GM21576 (cell line): Measurements from ENCODE around the gene ZMYM3.

Experiments
- ATAC-seq: cut with Tn5 transposase; IDR thresholded peaks from one replicate; pipeline ENCODE4 v1.9.1; 2021; ENCODE audit warnings: mild to moderate bottlenecking, moderate library complexity; ENCODE audit not compliant: unreplicated experiment

Gene ZMYM3

DNA sequence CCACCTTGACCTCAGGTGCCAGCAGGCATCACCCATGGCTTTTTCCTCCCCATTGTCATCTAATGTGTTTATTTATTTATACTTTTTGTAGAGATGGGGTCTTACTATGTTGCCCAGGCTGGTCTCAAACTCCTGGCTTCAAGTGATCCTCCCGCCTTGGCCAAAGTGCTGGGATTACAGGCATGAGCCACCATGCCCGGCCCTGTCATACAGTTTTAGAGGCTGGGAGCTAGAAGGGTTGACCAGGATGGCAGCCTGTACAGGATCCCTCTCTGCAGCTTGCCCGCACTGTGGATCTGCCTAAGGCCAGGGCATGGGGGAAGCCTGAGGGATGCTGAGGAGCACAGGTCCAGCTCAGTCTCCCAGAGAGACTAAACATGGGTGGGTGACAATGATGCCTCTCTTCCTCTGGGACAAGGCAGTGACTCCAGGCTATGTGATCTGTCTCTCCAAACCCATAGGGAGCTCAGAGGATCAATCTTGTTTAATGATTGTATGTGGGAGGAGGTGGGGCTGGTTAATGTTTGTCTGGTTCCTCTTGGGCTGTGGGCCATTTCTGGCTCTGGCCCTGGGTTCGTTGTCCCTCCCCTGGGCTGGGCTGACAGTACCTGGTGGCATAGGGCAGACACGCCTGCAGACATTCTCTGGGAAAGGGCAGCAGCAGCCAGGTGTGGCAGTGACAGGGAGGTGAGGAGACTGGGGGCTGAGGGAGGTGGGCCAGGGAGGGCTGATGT is 39.2 kb downstream of the ZMYM3 start:
- ATAC-seq, result no peak

- ATAC-seq, result no peak
These were observed 39.8 kb downstream of the ZMYM3 start for GRCh38 chrX:71214152-71214551.

DNA sequence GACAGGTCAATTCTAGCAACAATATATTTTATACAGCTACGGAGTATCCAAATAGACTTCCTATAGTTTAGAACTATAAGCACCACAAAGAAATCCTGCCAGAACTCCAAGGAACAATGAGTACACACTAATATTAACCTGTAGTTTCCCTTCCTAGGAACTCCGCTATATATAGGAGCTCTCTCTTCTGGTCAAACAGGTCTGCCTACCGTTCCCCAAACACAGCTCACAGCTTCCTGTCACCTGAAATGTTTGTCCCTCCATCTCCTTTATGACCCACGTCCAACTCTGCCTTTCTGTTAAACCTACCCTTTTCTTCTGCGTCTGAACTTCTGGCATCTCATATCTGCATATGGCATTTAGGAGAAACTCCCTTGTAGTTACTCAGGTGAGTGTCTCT is 41.4 kb downstream of the ZMYM3 start:
- no peak for ATAC-seq

DNA sequence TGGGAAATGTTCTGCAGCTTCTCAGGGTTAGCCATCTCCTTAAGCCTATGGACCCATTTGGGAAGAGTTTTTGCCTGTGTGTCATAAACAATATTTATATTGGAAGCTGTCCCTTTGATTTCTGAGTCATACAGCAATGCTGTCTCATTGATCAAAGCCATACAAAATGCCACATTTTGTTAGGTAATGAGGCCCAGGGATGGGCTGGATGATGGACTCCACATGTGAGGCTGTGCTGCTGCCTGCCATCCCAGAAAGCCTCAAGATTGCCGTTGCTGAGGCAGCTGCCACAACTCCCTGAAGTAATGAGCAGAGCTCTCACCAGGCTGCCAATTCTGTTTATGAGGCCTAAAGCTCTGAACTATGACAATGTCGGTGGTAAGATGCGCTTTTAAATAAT is 43.1 kb downstream of the ZMYM3 start:
- ATAC-seq, result no peak

GRCh38 chrX:71199252-71200008 is 54.5 kb downstream of the ZMYM3 start:
- no peak for ATAC-seq

- peak; percentile 72 for ATAC-seq
These were observed 55.9 kb downstream of the ZMYM3 start for GRCh38 chrX:71198066-71198465.

DNA sequence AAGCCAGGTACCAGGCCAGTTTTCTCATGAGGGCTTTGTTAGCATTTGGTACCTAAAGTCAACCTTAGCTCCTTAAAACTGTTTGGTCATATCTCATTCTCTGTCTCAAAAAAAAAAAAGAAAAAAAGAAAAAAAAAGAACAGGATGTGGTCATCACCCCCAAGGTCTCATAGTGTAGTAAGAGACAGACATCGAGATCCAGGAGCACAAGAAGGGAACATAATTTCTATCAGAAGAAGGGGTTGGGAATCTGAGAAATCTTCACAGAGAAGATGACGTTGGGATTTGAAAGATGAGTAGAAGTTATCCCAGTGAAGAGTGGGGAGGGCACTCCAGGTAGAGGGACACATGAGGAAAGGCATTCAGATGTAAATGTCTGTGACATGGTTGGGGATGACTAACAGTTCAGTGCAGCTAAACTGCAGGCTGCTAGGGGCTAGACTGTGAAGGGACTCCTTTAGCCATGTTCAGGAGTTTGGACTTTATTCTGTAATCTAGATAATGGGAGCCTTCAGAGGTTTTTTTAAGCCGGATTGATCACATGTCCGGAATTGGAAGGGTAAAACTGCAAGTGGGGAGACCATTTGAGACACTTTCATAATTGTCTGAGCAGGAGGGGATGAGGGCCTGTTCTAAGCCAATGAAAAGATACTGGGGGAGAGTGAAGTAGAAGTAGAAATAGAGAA is 57.8 kb downstream of the ZMYM3 start:
- peak; percentile 43 for ATAC-seq

DNA sequence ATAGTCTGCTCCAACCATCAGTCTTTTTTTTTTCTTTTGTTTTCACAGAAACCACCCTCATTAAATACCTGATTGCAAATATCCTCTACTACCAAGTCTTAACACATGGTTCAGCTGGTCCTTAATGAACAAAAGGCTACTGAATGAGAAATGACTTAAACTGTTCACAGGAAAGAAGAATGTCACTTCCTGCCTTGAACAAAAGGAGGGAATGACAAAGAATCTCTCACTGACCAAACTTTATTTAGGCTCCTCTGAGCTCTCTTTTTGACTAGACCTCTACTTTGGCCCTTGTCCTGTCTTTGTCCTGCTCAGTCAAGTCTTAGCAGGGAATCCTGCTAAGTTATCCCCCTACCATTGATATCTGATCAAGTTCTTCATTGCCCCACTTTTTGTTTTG is 62.7 kb downstream of the ZMYM3 start:
- no peak for ATAC-seq
